SH-SY5Y (cell line): ENCODE measurements around the gene RBM38.

ENCODE experiments used
- GATA2 ChIP-seq: IDR thresholded peaks from 2 replicates; pipeline ENCODE4 v1.6.1; 2011; ENCODE audit warnings: mild to moderate bottlenecking, low read depth, low read length
- GATA3 ChIP-seq: IDR thresholded peaks from 2 replicates; pipeline ENCODE4 v1.6.1; 2011; ENCODE audit warnings: low read depth, mild to moderate bottlenecking, low read length, moderate library complexity

The RBM38 gene

GRCh38 chr20:57390604-57391438 lies at the start of gene RBM38:
TSS of gene RBM38 (plus strand) at chr20:57391396. CDS start at chr20:57391582, 186 bp downstream.
- TF ChIP-seq GATA3: no peak
- TF ChIP-seq GATA2: no peak

- TF ChIP-seq GATA2 (no peak), GATA3 (no peak)
Observed at GRCh38 chr20:57341663-57342062, 49.5 kb upstream of the RBM38 start.

- TF ChIP-seq GATA2: no peak
- no peak for TF ChIP-seq GATA3
Observed at GRCh38 chr20:57342829-57343228, 48.4 kb upstream of the RBM38 start.

GRCh38 chr20:57346477-57346876 lies 44.7 kb upstream of the RBM38 start:
- TF ChIP-seq GATA3 (no peak), GATA2 (no peak)

GRCh38 chr20:57347393-57347792 lies 43.8 kb upstream of the RBM38 start:
- TF ChIP-seq GATA2 (no peak), GATA3 (no peak)

- no peak for TF ChIP-seq GATA3
- TF ChIP-seq GATA2: no peak
Observed at GRCh38 chr20:57350081-57350710, 41.0 kb upstream of the RBM38 start.

- TF ChIP-seq GATA2 (no peak), GATA3 (no peak)
Observed at GRCh38 chr20:57351042-57351783, 40.0 kb upstream of the RBM38 start, which contains the start of gene RAE1. TSS of gene RAE1 (plus strand) at chr20:57351255. CDS start at chr20:57354039, 2,784 bp downstream.

- TF ChIP-seq GATA2: no peak
- no peak for TF ChIP-seq GATA3
Observed at GRCh38 chr20:57352305-57352704, 38.9 kb upstream of the RBM38 start.

GRCh38 chr20:57353351-57353750 lies 37.8 kb upstream of the RBM38 start:
- TF ChIP-seq GATA2 (no peak), GATA3 (no peak)

- no peak for TF ChIP-seq GATA2
- no peak for TF ChIP-seq GATA3
Observed at GRCh38 chr20:57361517-57361916, 29.7 kb upstream of the RBM38 start.

- TF ChIP-seq GATA3 (no peak), GATA2 (no peak)
Observed at GRCh38 chr20:57364451-57364850, 26.7 kb upstream of the RBM38 start.

- TF ChIP-seq GATA3 (no peak), GATA2 (no peak)
Observed at GRCh38 chr20:57369596-57369995, 21.6 kb upstream of the RBM38 start.

- no peak for TF ChIP-seq GATA3
Observed at GRCh38 chr20:57370316-57370715, 20.9 kb upstream of the RBM38 start.

GRCh38 chr20:57371363-57371762 lies 19.8 kb upstream of the RBM38 start:
- TF ChIP-seq GATA3 (no peak), GATA2 (no peak)
